ENCODE data around the gene CBARP.

The CBARP gene

GRCh38 chr19:1256646-1257474 lies 19.1 kb upstream of the CBARP start:
- no peak overlapping the region for H3K4me2 ChIP-seq
- TF ChIP-seq, protein P1, sequence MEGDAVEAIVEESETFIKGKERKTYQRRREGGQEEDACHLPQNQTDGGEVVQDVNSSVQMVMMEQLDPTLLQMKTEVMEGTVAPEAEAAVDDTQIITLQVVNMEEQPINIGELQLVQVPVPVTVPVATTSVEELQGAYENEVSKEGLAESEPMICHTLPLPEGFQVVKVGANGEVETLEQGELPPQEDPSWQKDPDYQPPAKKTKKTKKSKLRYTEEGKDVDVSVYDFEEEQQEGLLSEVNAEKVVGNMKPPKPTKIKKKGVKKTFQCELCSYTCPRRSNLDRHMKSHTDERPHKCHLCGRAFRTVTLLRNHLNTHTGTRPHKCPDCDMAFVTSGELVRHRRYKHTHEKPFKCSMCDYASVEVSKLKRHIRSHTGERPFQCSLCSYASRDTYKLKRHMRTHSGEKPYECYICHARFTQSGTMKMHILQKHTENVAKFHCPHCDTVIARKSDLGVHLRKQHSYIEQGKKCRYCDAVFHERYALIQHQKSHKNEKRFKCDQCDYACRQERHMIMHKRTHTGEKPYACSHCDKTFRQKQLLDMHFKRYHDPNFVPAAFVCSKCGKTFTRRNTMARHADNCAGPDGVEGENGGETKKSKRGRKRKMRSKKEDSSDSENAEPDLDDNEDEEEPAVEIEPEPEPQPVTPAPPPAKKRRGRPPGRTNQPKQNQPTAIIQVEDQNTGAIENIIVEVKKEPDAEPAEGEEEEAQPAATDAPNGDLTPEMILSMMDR (conservative IDR thresholded peaks at IDR 0.05; ENCODE audit: low read depth, low read length) = no peak
- H3K4me3 ChIP-seq (IDR thresholded peaks at IDR 0.05; ENCODE audit: insufficient read depth, low read depth, low read length) = no peak overlapping the region

GRCh38 chr19:1255186-1256161 lies 17.7 kb upstream of the CBARP start:
- H3K27me3 ChIP-seq (ENCODE audit: insufficient read depth, low read depth) = no peaks in the 10 kb centered on the region
- H3K4me3 ChIP-seq (IDR thresholded peaks at IDR 0.05; ENCODE audit: insufficient read depth, low read depth, low read length) = no peak overlapping the region
- peaks cover 18% of the 10 kb centered on the region for H3K4me1 ChIP-seq (ENCODE audit: low read depth, poor library complexity, severe bottlenecking)
- no peak overlapping the region for H3K4me2 ChIP-seq
- no peaks in the 10 kb centered on the region; the same call in 1 of the 2 replicates for H3K36me3 ChIP-seq (ENCODE audit: insufficient read depth)
- H4K20me1 ChIP-seq (ENCODE audit: insufficient read depth) = no peaks in the 10 kb centered on the region
- H2AFZ ChIP-seq (ENCODE audit: low read depth) = no peak overlapping the region
- no peaks in the 10 kb centered on the region for H3K79me2 ChIP-seq (ENCODE audit: insufficient read depth, low read depth)
- TF ChIP-seq, protein P1 (conservative IDR thresholded peaks at IDR 0.05; ENCODE audit: low read depth, low read length) = no peak
- H3K9ac ChIP-seq = no peak overlapping the region
- H3K27ac ChIP-seq = no peak overlapping the region

More at GRCh38 chr19:1256646-1257474, 19.1 kb upstream of the CBARP start:
- no peak overlapping the region for H3K27ac ChIP-seq
- no peaks in the 10 kb centered on the region; the same call in 1 of the 2 replicates for H3K36me3 ChIP-seq (ENCODE audit: insufficient read depth)
- H3K79me2 ChIP-seq (ENCODE audit: insufficient read depth, low read depth) = no peaks in the 10 kb centered on the region
- H3K4me1 ChIP-seq (ENCODE audit: low read depth, poor library complexity, severe bottlenecking) = peaks cover 22% of the 10 kb centered on the region
- no peaks in the 10 kb centered on the region for H3K27me3 ChIP-seq (ENCODE audit: insufficient read depth, low read depth)
- no peaks in the 10 kb centered on the region for H4K20me1 ChIP-seq (ENCODE audit: insufficient read depth)
- H3K9ac ChIP-seq = no peak overlapping the region
- H2AFZ ChIP-seq (ENCODE audit: low read depth) = no peak overlapping the region

DNA sequence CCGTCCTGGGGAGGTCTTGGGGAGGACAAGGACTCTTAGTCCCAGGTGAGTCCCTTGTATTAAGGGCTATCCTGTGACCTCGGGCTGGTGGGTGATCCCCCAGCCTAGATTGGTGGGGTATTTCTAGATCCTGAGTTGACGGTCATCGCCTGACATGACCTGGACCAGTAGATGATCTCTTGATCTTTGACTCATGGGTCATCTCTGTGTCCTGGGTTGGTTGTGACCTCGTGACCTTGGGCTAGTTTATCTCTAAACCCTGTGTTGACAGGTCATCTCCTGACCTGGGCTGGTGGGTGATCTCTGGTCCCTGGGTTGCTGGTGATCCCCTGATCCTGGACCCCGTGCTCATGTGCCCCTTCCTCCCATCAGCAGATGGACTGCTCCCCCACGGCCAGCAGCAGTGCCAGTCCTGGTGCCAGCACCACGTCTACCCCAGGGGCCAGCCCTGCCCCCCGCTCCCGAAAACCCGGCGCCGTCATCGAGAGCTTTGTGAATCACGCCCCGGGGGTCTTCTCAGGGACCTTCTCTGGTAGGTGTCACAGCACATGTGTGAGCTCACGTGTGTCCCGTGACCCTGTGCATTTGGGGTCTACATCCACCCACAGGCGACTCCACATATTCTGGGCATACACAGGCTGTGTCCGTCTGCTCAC lies 16.9 kb upstream of the CBARP start:
- Histone ChIP-seq H3K4me2 (no peak overlapping the region), H3K79me2 (ENCODE audit: insufficient read depth, low read depth) (no peaks in the 10 kb centered on the region), H3K4me3 (IDR thresholded peaks at IDR 0.05; ENCODE audit: insufficient read depth, low read depth, low read length) (no peak overlapping the region), H3K27ac (no peak overlapping the region), H3K27me3 (ENCODE audit: insufficient read depth, low read depth) (no peaks in the 10 kb centered on the region), H4K20me1 (ENCODE audit: insufficient read depth) (no peaks in the 10 kb centered on the region), H2AFZ (ENCODE audit: low read depth) (no peak overlapping the region), H3K4me1 (ENCODE audit: low read depth, poor library complexity, severe bottlenecking) (peaks cover 12% of the 10 kb centered on the region), H3K36me3 (ENCODE audit: insufficient read depth) (no peaks in the 10 kb centered on the region; the same call in 1 of the 2 replicates), H3K9ac (no peak overlapping the region)
- TF ChIP-seq, protein P1 (conservative IDR thresholded peaks at IDR 0.05; ENCODE audit: low read depth, low read length) = no peak

DNA sequence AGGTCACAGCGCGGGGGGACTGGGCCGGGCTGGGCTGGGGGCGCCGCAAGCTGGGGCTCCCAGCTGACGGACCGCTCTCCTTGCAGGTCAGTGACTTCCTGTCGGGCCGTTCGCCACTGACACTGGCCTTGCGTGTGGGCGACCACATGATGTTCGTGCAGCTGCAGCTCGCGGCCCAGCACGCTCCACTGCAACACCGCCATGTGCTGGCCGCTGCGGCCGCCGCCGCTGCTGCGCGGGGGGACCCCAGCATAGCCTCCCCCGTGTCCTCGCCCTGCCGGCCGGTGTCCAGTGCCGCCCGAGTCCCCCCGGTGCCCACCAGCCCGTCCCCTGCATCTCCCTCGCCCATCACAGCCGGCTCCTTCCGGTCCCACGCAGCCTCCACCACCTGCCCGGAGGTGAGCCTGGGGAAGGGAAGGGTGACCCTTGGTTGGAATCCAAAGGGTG lies 16.3 kb upstream of the CBARP start:
- Histone ChIP-seq H3K79me2 (ENCODE audit: insufficient read depth, low read depth) (no peaks in the 10 kb centered on the region), H3K4me2 (no peak overlapping the region), H3K27ac (no peak overlapping the region), H3K4me1 (ENCODE audit: low read depth, poor library complexity, severe bottlenecking) (peaks cover 11% of the 10 kb centered on the region), H2AFZ (ENCODE audit: low read depth) (no peak overlapping the region), H3K27me3 (ENCODE audit: insufficient read depth, low read depth) (no peaks in the 10 kb centered on the region), H3K9ac (no peak overlapping the region), H4K20me1 (ENCODE audit: insufficient read depth) (no peaks in the 10 kb centered on the region), H3K36me3 (ENCODE audit: insufficient read depth) (no peaks in the 10 kb centered on the region; the same call in 1 of the 2 replicates), H3K4me3 (IDR thresholded peaks at IDR 0.05; ENCODE audit: insufficient read depth, low read depth, low read length) (no peak overlapping the region)
- TF ChIP-seq, protein P1 (conservative IDR thresholded peaks at IDR 0.05; ENCODE audit: low read depth, low read length) = no peak
